Activated CD4-positive, alpha-beta T cell treated with anti-CD3 and anti-CD28 coated beads, Interleukin-10, Interleukin-2, amounts not matched to agents 100 ng/mL and 50 ng/mL, durations not matched to agents 16 hours and 8 hours (primary cell): Measurements from ENCODE around the gene HFE.
"Not testable (repeated sequence)": the region's sequence is repeated elsewhere in the genome, so short reads cannot be mapped to it uniquely, and the experiment has no call there.

Experiments
- DNase-seq: peaks from one replicate; pipeline ENCODE4 v3.0.0-alpha.2; 2020

The HFE gene

GRCh38 chr6:26087284-26088115 is at the start of gene HFE:
HFE (plus strand) TSS chr6:26087429; CDS start chr6:26087441, 12 bp downstream.
- peak; percentile 28 for DNase-seq

GRCh38 chr6:26041946-26042345 is 45.3 kb upstream of the HFE start:
- DNase-seq, result no peak

- DNase-seq, result peak; percentile 95
These were observed 43.7 kb upstream of the HFE start for GRCh38 chr6:26043384-26044139.

- DNase-seq, result no peak
These were observed 42.8 kb upstream of the HFE start for GRCh38 chr6:26044140-26045064.

- peak; percentile 95 for DNase-seq
These were observed 41.9 kb upstream of the HFE start for GRCh38 chr6:26045065-26045927.

GRCh38 chr6:26045928-26046368 is 41.3 kb upstream of the HFE start:
- no peak for DNase-seq

- DNase-seq, result not testable (repeated sequence)
These were observed 39.9 kb upstream of the HFE start for GRCh38 chr6:26047329-26047728.

GRCh38 chr6:26048590-26048989 is 38.6 kb upstream of the HFE start:
- DNase-seq, result no peak

- no peak for DNase-seq
These were observed 35.4 kb upstream of the HFE start for GRCh38 chr6:26051665-26052310.

GRCh38 chr6:26052762-26053250 is 34.4 kb upstream of the HFE start:
- not testable (repeated sequence) for DNase-seq

- DNase-seq, result peak; percentile 42
These were observed 33.0 kb upstream of the HFE start for GRCh38 chr6:26053992-26054780.

- DNase-seq, result peak; percentile 95
These were observed 32.2 kb upstream of the HFE start for GRCh38 chr6:26054781-26055718.

GRCh38 chr6:26055719-26056582 is 31.3 kb upstream of the HFE start:
- peak; percentile 96 for DNase-seq

- DNase-seq, result peak; percentile 28
These were observed 30.5 kb upstream of the HFE start for GRCh38 chr6:26056583-26057350.

GRCh38 chr6:26057899-26058298 is 29.3 kb upstream of the HFE start:
- no peak for DNase-seq

GRCh38 chr6:26058477-26059033 is 28.7 kb upstream of the HFE start:
- not testable (repeated sequence) for DNase-seq

GRCh38 chr6:26059941-26060340 is 27.3 kb upstream of the HFE start:
- DNase-seq, result no peak
